RWPE1 (cell line): ENCODE measurements around the gene PHETA1.

Source experiments
- CTCF ChIA-PET: fragments of 350-600 bp; sonication (Branson Sonifier 250); formaldehyde crosslinking; extraction: SDS; loops from one replicate; lab custom pipeline; 2021; lab: Yijun Ruan, JAX
- POLR2A ChIA-PET: fragments of 400-600 bp; formaldehyde crosslinking; extraction: SDS; loops from one replicate; lab custom pipeline; 2020; ENCODE audit warnings: antibody characterized with exemption; ENCODE audit not compliant: low non-redundant PET; lab: Yijun Ruan, JAX
- DNase-seq: peaks from one replicate; pipeline ENCODE4 v3.0.0; 2012; ENCODE audit warnings: low spot score
- H3K27ac ChIP-seq: fragments of 450-650 bp; 2 replicates; pipeline ENCODE4 v1.5.1; 2017
- TF ChIP-seq, protein P1 (sequence below): fragments of 450-650 bp; conservative IDR thresholded peaks from 2 replicates; pipeline ENCODE4 v1.5.1; 2017; ENCODE audit warnings: low read depth, mild to moderate bottlenecking

The PHETA1 gene

DNA sequence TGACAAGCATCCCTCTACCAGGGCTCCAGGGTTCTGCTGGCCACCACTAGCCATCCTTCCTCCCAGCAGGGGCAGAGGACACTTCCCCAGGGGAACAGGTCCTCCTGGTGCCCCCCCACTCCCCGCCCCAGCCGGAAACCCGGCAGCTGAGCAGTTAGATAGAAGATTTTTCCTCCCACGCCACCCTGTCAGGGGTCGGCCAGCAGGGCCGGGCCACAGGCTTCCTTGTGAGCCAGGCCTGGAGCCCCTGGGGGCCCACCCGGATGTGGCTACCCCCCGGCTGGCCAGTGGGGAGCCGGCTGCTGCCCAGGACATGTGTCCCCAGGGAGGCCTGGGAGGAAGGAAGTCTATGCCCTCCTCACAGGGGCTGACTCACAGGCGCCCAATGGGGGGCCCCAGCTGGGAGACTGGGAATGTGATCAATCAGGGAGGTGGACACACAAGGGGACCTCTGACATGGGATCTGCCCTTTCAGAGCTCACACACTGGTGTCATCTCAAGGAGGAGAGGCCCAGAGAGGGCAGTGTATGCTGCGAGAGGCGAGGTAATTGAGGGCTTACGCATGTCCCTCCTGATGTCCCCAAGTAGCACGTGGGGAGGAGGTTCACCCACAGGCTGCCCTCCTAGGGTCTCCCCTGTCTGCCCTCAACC, 41.0 kb upstream of the PHETA1 start:
- POLR2A ChIA-PET, result no interaction called here
- CTCF ChIA-PET, result interaction anchor here (0.6 to 2.0 kb wide), 3 partner anchors 10 to 13 kb away, joined by 4 to 7 read pairs (median 6); no protein-coding TSS in a partner anchor
- peak overlapping the region; percentile 69 for H3K27ac ChIP-seq
- DNase-seq, result no peak
- TF ChIP-seq, protein P1, sequence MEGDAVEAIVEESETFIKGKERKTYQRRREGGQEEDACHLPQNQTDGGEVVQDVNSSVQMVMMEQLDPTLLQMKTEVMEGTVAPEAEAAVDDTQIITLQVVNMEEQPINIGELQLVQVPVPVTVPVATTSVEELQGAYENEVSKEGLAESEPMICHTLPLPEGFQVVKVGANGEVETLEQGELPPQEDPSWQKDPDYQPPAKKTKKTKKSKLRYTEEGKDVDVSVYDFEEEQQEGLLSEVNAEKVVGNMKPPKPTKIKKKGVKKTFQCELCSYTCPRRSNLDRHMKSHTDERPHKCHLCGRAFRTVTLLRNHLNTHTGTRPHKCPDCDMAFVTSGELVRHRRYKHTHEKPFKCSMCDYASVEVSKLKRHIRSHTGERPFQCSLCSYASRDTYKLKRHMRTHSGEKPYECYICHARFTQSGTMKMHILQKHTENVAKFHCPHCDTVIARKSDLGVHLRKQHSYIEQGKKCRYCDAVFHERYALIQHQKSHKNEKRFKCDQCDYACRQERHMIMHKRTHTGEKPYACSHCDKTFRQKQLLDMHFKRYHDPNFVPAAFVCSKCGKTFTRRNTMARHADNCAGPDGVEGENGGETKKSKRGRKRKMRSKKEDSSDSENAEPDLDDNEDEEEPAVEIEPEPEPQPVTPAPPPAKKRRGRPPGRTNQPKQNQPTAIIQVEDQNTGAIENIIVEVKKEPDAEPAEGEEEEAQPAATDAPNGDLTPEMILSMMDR, result no peak

DNA sequence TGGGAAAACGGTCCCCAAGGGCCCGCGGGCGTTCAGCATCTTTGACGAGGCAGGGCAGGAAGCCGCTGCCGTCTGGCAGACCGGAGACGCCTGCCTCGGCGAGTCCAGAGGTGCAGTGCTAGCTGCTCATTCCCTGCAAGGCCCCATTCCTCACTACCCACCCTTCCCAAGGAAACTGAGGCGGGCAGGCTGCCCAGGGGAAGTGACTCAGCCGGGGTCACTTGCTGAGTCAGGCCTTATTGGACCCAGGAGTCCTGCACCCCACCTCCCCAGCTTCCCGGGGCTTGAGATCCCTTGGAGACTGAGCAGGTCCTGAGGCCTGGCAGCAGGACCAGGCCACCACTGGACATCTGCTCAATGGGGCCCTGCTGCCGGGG, 40.5 kb upstream of the PHETA1 start:
- DNase-seq, result no peak
- H3K27ac ChIP-seq, result peak overlapping the region; percentile 69
- ChIA-PET POLR2A (no interaction called here), CTCF (interaction anchor here (0.6 to 1.5 kb wide), 2 partner anchors 10 to 12 kb away, joined by 4 to 6 read pairs; no protein-coding TSS in a partner anchor)
- TF ChIP-seq, protein P1, result no peak

- ChIA-PET CTCF (interaction anchor here (0.5 to 1.5 kb wide), 4 partner anchors 12 to 1154 kb away, joined by 3 to 6 read pairs (median 3); no protein-coding TSS in a partner anchor), POLR2A (interaction anchor here (1.1 kb wide), 1 partner anchor 29 kb away, joined by 8 read pairs; no protein-coding TSS in a partner anchor)
- DNase-seq, result no peak
- H3K27ac ChIP-seq, result peak overlapping the region; percentile 69
- TF ChIP-seq, protein P1, result no peak
These were observed 39.9 kb upstream of the PHETA1 start for GRCh38 chr12:111408686-111409402.

DNA sequence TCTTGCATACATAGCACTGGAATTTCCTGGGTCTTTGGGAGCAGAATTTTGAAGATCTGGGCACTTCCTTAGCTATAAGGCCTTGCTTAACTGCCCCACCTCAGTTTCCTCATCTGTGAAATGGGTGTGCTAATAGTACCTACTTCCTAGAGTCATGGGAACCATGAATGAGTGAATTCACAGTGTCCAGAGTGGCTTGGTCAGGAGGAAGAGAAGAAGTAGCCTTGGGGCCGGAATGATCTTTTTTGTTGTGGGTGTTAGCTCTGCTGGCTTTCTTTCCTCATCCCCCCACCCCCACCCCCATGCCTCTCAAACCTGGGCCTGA, 39.2 kb upstream of the PHETA1 start:
- POLR2A ChIA-PET, result interaction anchor here (1.1 kb wide), 1 partner anchor 30 kb away, joined by 8 read pairs; no protein-coding TSS in a partner anchor
- TF ChIP-seq, protein P1, result no peak
- CTCF ChIA-PET, result interaction anchor here (1.0 to 1.5 kb wide), 3 partner anchors 11 to 43 kb away, joined by 3 to 13 read pairs (median 3); no protein-coding TSS in a partner anchor
- peak overlapping the region; percentile 69 for H3K27ac ChIP-seq
- DNase-seq, result no peak

- no peak for DNase-seq
- TF ChIP-seq, protein P1, result no peak
- peak overlapping the region; percentile 75 for H3K27ac ChIP-seq
- POLR2A ChIA-PET, result interaction anchor here (0.6 to 1.1 kb wide), 2 partner anchors 30 to 107 kb away, joined by 7 to 8 read pairs; no protein-coding TSS in a partner anchor
- CTCF ChIA-PET, result interaction anchor here (0.5 to 1.5 kb wide), 6 partner anchors 11 to 1015 kb away, joined by 3 to 13 read pairs (median 3); no protein-coding TSS in a partner anchor
These were observed 38.7 kb upstream of the PHETA1 start for GRCh38 chr12:111407377-111408115.
